ENCODE data around the gene MED15. TPM values are rescaled to one million over a fixed set of nuclear protein-coding genes. Genes with fewer than 3 reads are reported as not detected.

Gene MED15
- total and polyA plus RNA-seq, 2 of the 8 experiments (the other 6 are each of a cell fraction or from before 2014, with no cell fraction given): 28.3 to 57.1 TPM

GRCh38 chr22:20486229-20486628, 21.2 kb upstream of the MED15 start (continued):
- TF ChIP-seq GTF2F1 (IDR thresholded peaks at IDR 0.05; ENCODE audit: borderline replicate concordance, low read depth, low read length) (no peak), FOSL1 (IDR thresholded peaks at IDR 0.05; ENCODE audit: insufficient read depth, low read depth, low read length) (no peak), BCL11A (IDR thresholded peaks at IDR 0.05; ENCODE audit: low read depth in 2 of 2, low read length in 2 of 2) (no peak), CHD1 (IDR thresholded peaks at IDR 0.05; ENCODE audit: low read depth, low read length) (no peak), ATF3 (IDR thresholded peaks at IDR 0.05; ENCODE audit: insufficient read depth, low read depth, low read length) (no peak), CHD2 (IDR thresholded peaks at IDR 0.05; ENCODE audit: low read length) (no peak), SRF (IDR thresholded peaks at IDR 0.05; ENCODE audit: low read depth, low read length) (no peak)

All from H1 (cell line).